Chondrocyte (in vitro differentiated cells): ENCODE measurements around the gene DMKN. TPM values are rescaled to one million over a fixed set of nuclear protein-coding genes. Genes with fewer than 3 reads are reported as not detected.

Experiments used
- DNase-seq: peaks from one replicate; pipeline ENCODE4 v3.0.0; 2021; ENCODE audit warnings: mixed read lengths, low spot score
- H3K27ac Mint-ChIP-seq: one replicate; pipeline ENCODE4 v1.8.0; 2021; ENCODE audit warnings: mild to moderate bottlenecking, moderate library complexity, mixed read lengths; ENCODE audit not compliant: unreplicated experiment
- H3K27me3 Mint-ChIP-seq: 2 replicates; pipeline ENCODE4 v1.8.0; 2021; ENCODE audit warnings: low read depth, mixed read lengths
- H3K36me3 Mint-ChIP-seq: 2 replicates; pipeline ENCODE4 v1.8.0; 2021; ENCODE audit warnings: low read depth, mixed read lengths
- H3K4me1 Mint-ChIP-seq: 2 replicates; pipeline ENCODE4 v1.8.0; 2021; ENCODE audit warnings: low read depth, mild to moderate bottlenecking, mixed read lengths
- H3K4me3 Mint-ChIP-seq: one replicate; pipeline ENCODE4 v1.8.0; 2021; ENCODE audit warnings: mild to moderate bottlenecking, moderate library complexity, mixed read lengths; ENCODE audit not compliant: unreplicated experiment
- H3K9me3 Mint-ChIP-seq: 2 replicates; pipeline ENCODE4 v1.8.0; 2021; ENCODE audit warnings: low read depth, mixed read lengths
- CTCF ChIP-seq: fragments of 200-600 bp; sonication (generic); IDR thresholded peaks from 2 replicates; pipeline ENCODE4 v1.5.0; 2021; ENCODE audit warnings: antibody characterized with exemption, mild to moderate bottlenecking, moderate library complexity
- total RNA-seq: library from RNA; stranded (reverse); gene quantifications from 3 replicates; pipeline ENCODE4 v1.2.1, GENCODE V29; 2021

DMKN gene
- total RNA-seq, 1 donor from 2014 or later = 2.1 TPM

- Mint-ChIP-seq H3K27ac (no peak overlapping the region), H3K27me3 (peaks cover 29% of the 10 kb centered on the region), H3K9me3 (no peaks in the 10 kb centered on the region), H3K4me3 (no peak overlapping the region), H3K36me3 (no peaks in the 10 kb centered on the region), H3K4me1 (no peaks in the 10 kb centered on the region)
- TF ChIP-seq CTCF = no peak
- DNase-seq = no peak
Observed at GRCh38 chr19:35458731-35459391, 54.6 kb downstream of the DMKN start.

GRCh38 chr19:35458192-35458591 is 55.3 kb downstream of the DMKN start:
- Mint-ChIP-seq H3K36me3 (no peaks in the 10 kb centered on the region), H3K9me3 (no peaks in the 10 kb centered on the region), H3K27ac (no peak overlapping the region), H3K4me1 (no peaks in the 10 kb centered on the region), H3K4me3 (no peak overlapping the region), H3K27me3 (peaks cover 24% of the 10 kb centered on the region)
- no peak for TF ChIP-seq CTCF
- DNase-seq = no peak

DNA sequence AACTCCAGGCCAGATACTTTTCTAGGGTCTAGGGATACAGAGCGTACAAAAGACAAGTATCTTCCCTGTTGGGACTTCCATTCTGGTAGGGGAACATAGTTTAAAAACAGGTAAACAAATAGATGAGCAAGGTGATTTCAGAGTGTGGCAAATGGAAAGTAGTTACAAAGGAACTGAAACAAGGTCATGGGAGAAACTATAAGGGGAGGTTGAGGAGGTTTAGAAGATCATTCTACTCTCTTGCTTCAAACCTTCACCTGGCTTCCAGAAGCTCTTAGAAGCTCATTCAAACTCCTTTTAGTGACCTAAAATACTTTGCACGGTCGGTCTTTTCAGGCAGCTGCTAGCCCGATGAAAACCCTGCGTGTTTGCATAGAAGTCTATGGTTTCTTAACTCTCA is 56.3 kb downstream of the DMKN start:
- Mint-ChIP-seq H3K4me3 (no peak overlapping the region), H3K27me3 (peaks cover 19% of the 10 kb centered on the region), H3K27ac (no peak overlapping the region), H3K4me1 (no peaks in the 10 kb centered on the region), H3K36me3 (no peaks in the 10 kb centered on the region), H3K9me3 (no peaks in the 10 kb centered on the region)
- no peak for TF ChIP-seq CTCF
- no peak for DNase-seq

- DNase-seq = no peak
- Mint-ChIP-seq H3K36me3 (no peaks in the 10 kb centered on the region), H3K9me3 (no peaks in the 10 kb centered on the region), H3K4me3 (no peak overlapping the region), H3K4me1 (no peaks in the 10 kb centered on the region), H3K27ac (no peak overlapping the region), H3K27me3 (peaks cover 26% of the 10 kb centered on the region)
- no peak for TF ChIP-seq CTCF
Observed at GRCh38 chr19:35455616-35456201, 57.7 kb downstream of the DMKN start.

DNA sequence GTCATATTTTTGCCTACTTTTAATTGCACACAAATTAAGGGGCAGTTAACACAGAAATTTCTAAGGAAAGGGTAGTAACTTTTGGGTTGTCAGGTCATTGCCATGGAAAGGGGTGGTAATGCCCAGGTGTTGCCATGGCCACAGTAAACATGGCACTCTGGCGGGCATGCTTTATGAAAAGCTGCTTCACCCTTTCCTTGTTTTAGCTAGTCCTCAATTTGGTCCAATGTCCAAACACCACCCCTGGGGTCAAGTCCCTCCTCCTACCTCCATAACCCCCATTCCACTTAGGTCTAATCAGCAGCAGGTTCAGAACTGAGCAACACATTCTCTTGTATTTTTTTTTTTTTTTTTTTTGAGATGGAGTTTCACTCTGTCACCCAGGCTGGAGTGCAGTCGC is 58.8 kb downstream of the DMKN start:
- no peaks in the 10 kb centered on the region for H3K9me3 Mint-ChIP-seq
- no peak for TF ChIP-seq CTCF
- no peaks in the 10 kb centered on the region for H3K36me3 Mint-ChIP-seq
- no peak for DNase-seq
- no peaks in the 10 kb centered on the region for H3K4me1 Mint-ChIP-seq
- H3K27ac Mint-ChIP-seq = no peak overlapping the region
- no peak overlapping the region for H3K4me3 Mint-ChIP-seq
- H3K27me3 Mint-ChIP-seq = peaks cover 33% of the 10 kb centered on the region
